H1 (cell line): ENCODE measurements around the gene INIP. TPM values are rescaled to one million over a fixed set of nuclear protein-coding genes. Genes with fewer than 3 reads are reported as not detected.

Experiments used
- CTCF ChIA-PET: fragments of 300-600 bp; sonication (Branson Sonifier 250); formaldehyde crosslinking; loops from one replicate; lab custom pipeline; 2021; ENCODE audit not compliant: partially characterized antibody; lab: Charles Lee
- POLR2A ChIA-PET: fragments of 300-600 bp; sonication (Branson Sonifier 250); formaldehyde crosslinking; loops from one replicate; lab custom pipeline; 2021; ENCODE audit warnings: inconsistent platforms; ENCODE audit not compliant: partially characterized antibody; lab: Charles Lee
- DNase-seq, 2 experiments: peaks; one replicate each; pipeline versions ENCODE4 v3.0.0 to v3.0.0-alpha.2; 2010 to 2022; ENCODE audit warnings: low spot score in 2 of 2, low read depth in 1 of 2, mixed read lengths in 1 of 2
- FAIRE-seq: peaks from 2 replicates; lab custom pipeline; 2011; peaks lifted over from hg19 to GRCh38; lab: Jason Lieb, UNC
- H2AFZ ChIP-seq: 2 replicates; pipeline ENCODE4 v1.8.1; 2012; ENCODE audit warnings: low read length, inconsistent platforms
- H2AK5ac ChIP-seq: 2 replicates; pipeline ENCODE4 v1.6.1; 2013; ENCODE audit warnings: low read depth, low read length
- H2BK120ac ChIP-seq: replicated peaks from 2 replicates; pipeline ENCODE3; 2013; ENCODE audit warnings: low read depth, low read length, inconsistent platforms
- H2BK12ac ChIP-seq: 2 replicates; pipeline ENCODE4 v1.6.1; 2013; ENCODE audit warnings: low read depth, low read length
- H2BK15ac ChIP-seq: 2 replicates; pipeline ENCODE4 v1.6.1; 2013; ENCODE audit warnings: low read length
- H2BK20ac ChIP-seq: 2 replicates; pipeline ENCODE4 v1.6.1; 2013; ENCODE audit warnings: low read length
- H2BK5ac ChIP-seq: 2 replicates; pipeline ENCODE4 v1.6.1; 2013; ENCODE audit warnings: low read depth, low read length
- H3K14ac ChIP-seq: 2 replicates; pipeline ENCODE4 v1.6.1; 2013; ENCODE audit warnings: inconsistent platforms; ENCODE audit not compliant: insufficient read length
- H3K18ac ChIP-seq: 2 replicates; pipeline ENCODE4 v1.6.1; 2013; ENCODE audit warnings: low read length; ENCODE audit errors: extremely low read depth
- H3K23ac ChIP-seq: 2 replicates; pipeline ENCODE4 v1.6.1; 2013; ENCODE audit warnings: inconsistent platforms; ENCODE audit not compliant: insufficient read length
- H3K23me2 ChIP-seq: 2 replicates; pipeline ENCODE4 v1.6.1; 2013; ENCODE audit warnings: low read depth, low read length
- H3K27ac ChIP-seq: 2 replicates; pipeline ENCODE4 v1.6.1; 2011; ENCODE audit warnings: low read depth, low read length, inconsistent platforms
- H3K27me3 ChIP-seq, 4 experiments: replicated peaks in 1 of 4; 1 replicate in 1 of 4; 2 replicates in 3 of 4; pipeline versions ENCODE4 v1.6.1 to v1.8.1; 2011 to 2013; ENCODE audit warnings: low read length in 3 of 4, mild to moderate bottlenecking in 3 of 4, inconsistent platforms in 2 of 4, mixed read lengths in 2 of 4, moderate library complexity in 1 of 4; ENCODE audit not compliant: control insufficient read depth in 3 of 4, insufficient read depth in 3 of 4; ENCODE audit errors: extremely low read depth in 1 of 4
- H3K36me3 ChIP-seq, 4 experiments: 2 replicates each; pipeline versions ENCODE4 v1.6.1 to v1.8.1; 2011 to 2013; ENCODE audit warnings: mild to moderate bottlenecking in 4 of 4, low read length in 3 of 4, moderate library complexity in 2 of 4, control low read depth in 1 of 4, inconsistent platforms in 1 of 4; ENCODE audit not compliant: insufficient read depth in 4 of 4, control insufficient read depth in 2 of 4
- H3K4ac ChIP-seq: replicated peaks from 2 replicates; pipeline ENCODE3; 2013; ENCODE audit warnings: low read length, low read depth, mixed read lengths, inconsistent platforms; ENCODE audit not compliant: insufficient read length
- H3K4me1 ChIP-seq, 4 experiments: replicated peaks in 1 of 4; 1 replicate in 1 of 4; 2 replicates in 3 of 4; pipeline versions ENCODE4 v1.6.1 to v1.8.1; 2011 to 2013; ENCODE audit warnings: low read length in 3 of 4, inconsistent platforms in 2 of 4, mixed read lengths in 1 of 4; ENCODE audit not compliant: insufficient read depth in 4 of 4, control insufficient read depth in 3 of 4
- H3K4me2 ChIP-seq, 2 experiments: 2 replicates each; pipeline versions ENCODE4 v1.6.1 to v1.8.1; 2011 to 2013; ENCODE audit warnings: low read depth in 2 of 2, low read length in 2 of 2, control low read depth in 1 of 2, inconsistent platforms in 1 of 2, mild to moderate bottlenecking in 1 of 2; ENCODE audit not compliant: insufficient read depth in 1 of 2
- H3K4me3 ChIP-seq, 4 experiments: fragments of 200-600, 300-600 bp in 1 of 4; sonication (generic), shearing (Covaris generic), sonication (Bioruptor Twin) in 1 of 4; 2 replicates each; pipeline versions ENCODE4 v1.5.1 to v1.8.1; 2011 to 2016; ENCODE audit warnings: low read length in 4 of 4, low read depth in 3 of 4, control low read depth in 2 of 4, inconsistent platforms in 2 of 4, mild to moderate bottlenecking in 2 of 4, mixed read lengths in 1 of 4, moderate library complexity in 1 of 4; ENCODE audit not compliant: insufficient read depth in 2 of 4; ENCODE audit errors: extremely low read depth in 1 of 4
- H3K56ac ChIP-seq: replicated peaks from 2 replicates; pipeline ENCODE3; 2013; ENCODE audit warnings: low read depth, mild to moderate bottlenecking, mixed read lengths, low read length, inconsistent platforms; ENCODE audit not compliant: insufficient read length
- H3K79me1 ChIP-seq: 2 replicates; pipeline ENCODE4 v1.6.1; 2013; ENCODE audit warnings: low read depth, low read length, control low read depth
- H3K79me2 ChIP-seq, 2 experiments: 2 replicates each; pipeline versions ENCODE4 v1.6.1 to v1.8.1; 2012 to 2013; ENCODE audit warnings: low read length in 2 of 2, mild to moderate bottlenecking in 2 of 2, inconsistent platforms in 1 of 2; ENCODE audit not compliant: insufficient read depth in 2 of 2, control insufficient read depth in 1 of 2
- H3K9ac ChIP-seq, 4 experiments: replicated peaks in 1 of 4; 1 replicate in 1 of 4; 2 replicates in 3 of 4; pipeline versions ENCODE4 v1.6.1 to v1.8.1; 2011 to 2013; ENCODE audit warnings: low read depth in 3 of 4, low read length in 3 of 4, control low read depth in 2 of 4, mild to moderate bottlenecking in 2 of 4, moderate library complexity in 2 of 4, inconsistent platforms in 1 of 4; ENCODE audit errors: extremely low read depth in 1 of 4
- H3K9me3 ChIP-seq, 2 experiments: 2 replicates each; pipeline versions ENCODE4 v1.6.1 to v1.8.1; 2012 to 2013; ENCODE audit warnings: mild to moderate bottlenecking in 2 of 2, moderate library complexity in 2 of 2, control low read depth in 1 of 2, inconsistent platforms in 1 of 2, low read depth in 1 of 2, low read length in 1 of 2, mixed read lengths in 1 of 2; ENCODE audit not compliant: insufficient read depth in 2 of 2
- H4K20me1 ChIP-seq, 2 experiments: replicated peaks in 1 of 2; 2 replicates each; pipeline versions ENCODE3 to v1.8.1; 2011 to 2013; ENCODE audit warnings: inconsistent platforms in 2 of 2, low read length in 2 of 2, mild to moderate bottlenecking in 1 of 2; ENCODE audit not compliant: insufficient read depth in 2 of 2, control insufficient read depth in 1 of 2
- H4K5ac ChIP-seq: 2 replicates; pipeline ENCODE4 v1.6.1; 2013; ENCODE audit warnings: low read length, low read depth, mixed read lengths, inconsistent platforms; ENCODE audit not compliant: insufficient read length
- H4K8ac ChIP-seq: 2 replicates; pipeline ENCODE4 v1.8.0; 2013; ENCODE audit warnings: mild to moderate bottlenecking, moderate library complexity, low read length, inconsistent platforms; ENCODE audit not compliant: insufficient read depth; ENCODE audit errors: extremely low read depth
- H4K91ac ChIP-seq: replicated peaks from 2 replicates; pipeline ENCODE3; 2013; ENCODE audit warnings: low read length, mixed read lengths, inconsistent platforms; ENCODE audit not compliant: insufficient read length
- ASH2L ChIP-seq: fragments of 200-600, 300-600 bp; sonication (generic); IDR thresholded peaks from one replicate; pipeline ENCODE4 v1.7.1; 2017; ENCODE audit warnings: low read length
- GABPA ChIP-seq: IDR thresholded peaks from 2 replicates; pipeline ENCODE4 v1.6.1; 2011; ENCODE audit warnings: mild to moderate bottlenecking, low read length, moderate library complexity, borderline replicate concordance; ENCODE audit not compliant: insufficient read depth
- SIN3A ChIP-seq, 2 experiments: IDR thresholded peaks in 1 of 2; conservative IDR thresholded peaks in 1 of 2; 2 replicates each; pipeline ENCODE4 v1.6.1; 2011 to 2012; ENCODE audit warnings: low read length in 2 of 2, improper control_type of control experiment in 1 of 2, low read depth in 1 of 2, mild to moderate bottlenecking in 1 of 2
- TCF12 ChIP-seq: IDR thresholded peaks from 2 replicates; pipeline ENCODE4 v1.6.1; 2011; ENCODE audit warnings: low read depth, mild to moderate bottlenecking, low read length
- WGBS, 2 experiments: shearing (Covaris generic) in 1 of 2; methylation state at CpG; one replicate each; pipeline versions ENCODE4 v1.1.6 to v1.1.7; 2013 to 2015; ENCODE audit warnings: low lambda C conversion rate in 2 of 2, mixed read lengths in 2 of 2, inconsistent platforms in 1 of 2, low coverage in 1 of 2, missing lambda C conversion rate in 1 of 2; ENCODE audit not compliant: insufficient replicate concordance in 2 of 2, insufficient coverage in 1 of 2, insufficient read length in 1 of 2; ENCODE audit errors: extremely low coverage in 1 of 2, missing lambda C conversion rate in 1 of 2; 5-methylcytosine and 5-hydroxymethylcytosine counted together
- polyA plus RNA-seq, 7 experiments: library from polyadenylated mRNA; depleted of rRNA in 3 of 7; stranded (reverse) in 5 of 7; unstranded in 2 of 7; fragments of >200 nt in 5 of 7; fragments of 200-250 nt in 2 of 7; gene quantifications; 1 replicate in 5 of 7; 2 replicates in 1 of 7; 4 replicates in 1 of 7; pipeline versions ENCODE4 v1.2.1 to v1.2.3, GENCODE V29; 2011 to 2013; ENCODE audit warnings: missing spikeins in 2 of 7, mixed read lengths in 2 of 7
- total RNA-seq: library from RNA; stranded (reverse); fragmentation: NEBNext Ultra II Directional; extraction: Animal tissue kit (Norgen Biotek cat#: 25700); gene quantifications from 2 replicates; pipeline ENCODE4 v1.2.1, GENCODE V29; 2021
- TF ChIP-seq, protein P1 (sequence below): IDR thresholded peaks from 2 replicates; pipeline ENCODE4 v1.6.1; 2011; ENCODE audit warnings: low read depth, mild to moderate bottlenecking, low read length; ENCODE audit not compliant: insufficient read depth
- TF ChIP-seq, protein P2 (sequence below), 3 experiments: IDR thresholded peaks; 1 replicate in 2 of 3; 2 replicates in 1 of 3; pipeline versions ENCODE4 v1.5.1 to v1.6.1; 2011; ENCODE audit warnings: low read length in 3 of 3, mild to moderate bottlenecking in 3 of 3, inconsistent platforms in 2 of 3, low read depth in 1 of 3, moderate library complexity in 1 of 3; ENCODE audit not compliant: insufficient read depth in 1 of 3; ENCODE audit errors: control extremely low read depth in 1 of 3

Gene INIP
- total and polyA plus RNA-seq, 2 of the 8 experiments (the other 6 are each of a cell fraction or from before 2014, with no cell fraction given): 10.7 to 18.3 TPM

DNA sequence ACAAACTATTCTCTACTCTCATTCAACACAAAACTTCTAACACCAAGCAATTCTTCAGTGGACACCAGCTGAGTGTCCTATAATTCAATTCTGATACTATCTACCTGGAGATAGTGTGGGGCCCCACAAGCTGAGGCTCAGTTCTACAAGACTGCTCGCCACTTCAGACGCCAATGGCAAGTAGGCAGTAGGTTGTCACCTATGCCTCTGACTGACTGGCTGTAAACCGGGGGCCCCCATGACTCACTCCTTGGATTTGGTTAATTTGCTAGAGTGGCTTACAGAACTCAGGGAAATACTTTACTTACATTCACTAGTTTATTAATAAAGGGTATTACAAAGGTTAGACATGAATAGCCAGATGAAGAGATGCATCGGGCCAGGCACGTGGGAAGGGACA, 21.5 kb downstream of the INIP start:
- no peak overlapping the region for H3K4me3 ChIP-seq
- FAIRE-seq: no peak
- no peak overlapping the region for H2BK12ac ChIP-seq
- no peak overlapping the region for H2BK20ac ChIP-seq
- DNase-seq: no peak
- no peak overlapping the region for H2BK15ac ChIP-seq
- H2AK5ac ChIP-seq: no peak overlapping the region
- no peak overlapping the region for H3K4me2 ChIP-seq
- CTCF ChIA-PET: interaction anchor here (0.7 to 3.5 kb wide), 4 partner anchors 9 to 156 kb away, joined by 3 to 18 read pairs (median 4); no protein-coding TSS in a partner anchor
- no peak overlapping the region for H3K9ac ChIP-seq
- no peaks in the 10 kb centered on the region for H3K4me1 ChIP-seq
- H3K4ac ChIP-seq: no peak overlapping the region
- peaks cover 0 to 1% of the 10 kb centered on the region in 2 experiments for H4K20me1 ChIP-seq
- H2BK5ac ChIP-seq: no peak overlapping the region
- H3K56ac ChIP-seq: no peak overlapping the region
- no peak overlapping the region for H2AFZ ChIP-seq
- 0 out of 2 replicates have a peak, but pooled peaks cover 2% of the 10 kb centered on the region for H3K79me1 ChIP-seq
- POLR2A ChIA-PET: interaction anchor here (1.0 kb wide), 1 partner anchor 10 kb away, joined by 3 read pairs; no protein-coding TSS in a partner anchor
- H3K18ac ChIP-seq: no peak overlapping the region
- peaks cover 0 to 11% (median 0%) of the 10 kb centered on the region in 4 experiments; a peak in 2 of 8 replicates for H3K36me3 ChIP-seq
- no peak overlapping the region for H3K14ac ChIP-seq
- no peak overlapping the region for H4K8ac ChIP-seq
- no peak overlapping the region for H3K27ac ChIP-seq
- H4K91ac ChIP-seq: no peak overlapping the region
- H3K23ac ChIP-seq: no peak overlapping the region
- H2BK120ac ChIP-seq: no peak overlapping the region
- TF ChIP-seq SIN3A (conservative IDR thresholded peaks at IDR 0.05 in 1 of 2, IDR thresholded peaks at IDR 0.05 in 1 of 2; ENCODE audit: low read depth in 1 of 2, low read length in 2 of 2): no peak
- TF ChIP-seq ASH2L: no peak
- no peak for TF ChIP-seq GABPA
- TF ChIP-seq, protein P1, sequence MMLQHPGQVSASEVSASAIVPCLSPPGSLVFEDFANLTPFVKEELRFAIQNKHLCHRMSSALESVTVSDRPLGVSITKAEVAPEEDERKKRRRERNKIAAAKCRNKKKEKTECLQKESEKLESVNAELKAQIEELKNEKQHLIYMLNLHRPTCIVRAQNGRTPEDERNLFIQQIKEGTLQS: no peak
- no peak for TF ChIP-seq TCF12
- TF ChIP-seq, protein P2, sequence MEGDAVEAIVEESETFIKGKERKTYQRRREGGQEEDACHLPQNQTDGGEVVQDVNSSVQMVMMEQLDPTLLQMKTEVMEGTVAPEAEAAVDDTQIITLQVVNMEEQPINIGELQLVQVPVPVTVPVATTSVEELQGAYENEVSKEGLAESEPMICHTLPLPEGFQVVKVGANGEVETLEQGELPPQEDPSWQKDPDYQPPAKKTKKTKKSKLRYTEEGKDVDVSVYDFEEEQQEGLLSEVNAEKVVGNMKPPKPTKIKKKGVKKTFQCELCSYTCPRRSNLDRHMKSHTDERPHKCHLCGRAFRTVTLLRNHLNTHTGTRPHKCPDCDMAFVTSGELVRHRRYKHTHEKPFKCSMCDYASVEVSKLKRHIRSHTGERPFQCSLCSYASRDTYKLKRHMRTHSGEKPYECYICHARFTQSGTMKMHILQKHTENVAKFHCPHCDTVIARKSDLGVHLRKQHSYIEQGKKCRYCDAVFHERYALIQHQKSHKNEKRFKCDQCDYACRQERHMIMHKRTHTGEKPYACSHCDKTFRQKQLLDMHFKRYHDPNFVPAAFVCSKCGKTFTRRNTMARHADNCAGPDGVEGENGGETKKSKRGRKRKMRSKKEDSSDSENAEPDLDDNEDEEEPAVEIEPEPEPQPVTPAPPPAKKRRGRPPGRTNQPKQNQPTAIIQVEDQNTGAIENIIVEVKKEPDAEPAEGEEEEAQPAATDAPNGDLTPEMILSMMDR (IDR thresholded peaks at IDR 0.05; ENCODE audit: control extremely low read depth in 1 of 3, insufficient read depth in 1 of 3, low read depth in 1 of 3, low read length in 3 of 3): no peak
- TF ChIP-seq, all 59 proteins: peak for 0
- Histone ChIP-seq H4K5ac (no peak overlapping the region), H3K27me3 (no peaks in the 10 kb centered on the region), H3K9me3 (no peaks in the 10 kb centered on the region), H3K23me2 (no peaks in the 10 kb centered on the region), H3K79me2 (no peaks in the 10 kb centered on the region)
- 100% methylated on average over 5 of the region's 5 CpGs; no CpG with 5 or more reads in 1 of the 2 experiments for WGBS, 2 experiments
